HL-60 (cell line): ENCODE results near the gene ATG4A.

Source experiments
- CTCF ChIP-seq: IDR thresholded peaks from one replicate; pipeline ENCODE4 v1.5.1; 2011; ENCODE audit warnings: low read length, control low read depth, inconsistent platforms; ENCODE audit not compliant: insufficient read depth
- GABPA ChIP-seq: IDR thresholded peaks from 2 replicates; pipeline ENCODE4 v1.6.1; 2012; ENCODE audit warnings: low read depth
- POLR2AphosphoS5 ChIP-seq: IDR thresholded peaks from 2 replicates; pipeline ENCODE4 v1.6.1; 2012; ENCODE audit warnings: low read depth
- REST ChIP-seq: IDR thresholded peaks from 2 replicates; pipeline ENCODE4 v1.6.1; 2012; ENCODE audit warnings: low read depth; ENCODE audit not compliant: insufficient replicate concordance
- SPI1 ChIP-seq: IDR thresholded peaks from 2 replicates; pipeline ENCODE4 v1.6.1; 2012; ENCODE audit warnings: low read depth, mild to moderate bottlenecking, borderline replicate concordance

GRCh38 chrX:108059801-108060200 is 31.8 kb upstream of the ATG4A start:
- TF ChIP-seq CTCF (no peak), GABPA (no peak), REST (no peak), POLR2AphosphoS5 (no peak), SPI1 (no peak)
